Peyer's patch (tissue), 4 donors: Measurements from ENCODE around the gene CCDC188.

ENCODE experiments used
- POLR2A ChIP-seq, 2 donors: fragments of 450-650 bp; IDR thresholded peaks; one replicate each; pipeline ENCODE4 v1.5.1; 2017; ENCODE audit warnings: antibody characterized with exemption in 2 of 2, mild to moderate bottlenecking in 2 of 2, moderate library complexity in 2 of 2
- TF ChIP-seq, protein P1 (sequence below), 6 experiments: fragments of 450-650 bp in 4 of 6; fragments of 200-600 bp in 2 of 6; sonication (generic) in 1 of 6; IDR thresholded peaks; one replicate each; pipeline ENCODE4 v1.5.1; 2017 to 2019; ENCODE audit warnings: antibody characterized with exemption in 6 of 6, mild to moderate bottlenecking in 3 of 6, moderate library complexity in 1 of 6

DNA sequence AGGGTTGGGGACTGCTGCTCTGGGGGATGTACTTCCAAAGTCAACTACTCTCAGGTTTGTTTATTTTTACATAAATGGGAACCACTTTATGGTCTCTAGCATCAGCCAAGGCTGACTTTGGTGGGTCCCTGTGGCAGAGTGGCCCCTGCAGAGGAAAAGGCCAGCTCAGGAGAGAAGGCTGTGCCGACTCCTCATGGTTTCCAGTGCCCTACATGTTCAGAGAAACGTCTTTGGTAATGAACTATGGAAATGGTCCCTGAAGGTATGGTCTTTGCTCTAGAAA, 22.3 kb downstream of the CCDC188 start:
- TF ChIP-seq, protein P1, sequence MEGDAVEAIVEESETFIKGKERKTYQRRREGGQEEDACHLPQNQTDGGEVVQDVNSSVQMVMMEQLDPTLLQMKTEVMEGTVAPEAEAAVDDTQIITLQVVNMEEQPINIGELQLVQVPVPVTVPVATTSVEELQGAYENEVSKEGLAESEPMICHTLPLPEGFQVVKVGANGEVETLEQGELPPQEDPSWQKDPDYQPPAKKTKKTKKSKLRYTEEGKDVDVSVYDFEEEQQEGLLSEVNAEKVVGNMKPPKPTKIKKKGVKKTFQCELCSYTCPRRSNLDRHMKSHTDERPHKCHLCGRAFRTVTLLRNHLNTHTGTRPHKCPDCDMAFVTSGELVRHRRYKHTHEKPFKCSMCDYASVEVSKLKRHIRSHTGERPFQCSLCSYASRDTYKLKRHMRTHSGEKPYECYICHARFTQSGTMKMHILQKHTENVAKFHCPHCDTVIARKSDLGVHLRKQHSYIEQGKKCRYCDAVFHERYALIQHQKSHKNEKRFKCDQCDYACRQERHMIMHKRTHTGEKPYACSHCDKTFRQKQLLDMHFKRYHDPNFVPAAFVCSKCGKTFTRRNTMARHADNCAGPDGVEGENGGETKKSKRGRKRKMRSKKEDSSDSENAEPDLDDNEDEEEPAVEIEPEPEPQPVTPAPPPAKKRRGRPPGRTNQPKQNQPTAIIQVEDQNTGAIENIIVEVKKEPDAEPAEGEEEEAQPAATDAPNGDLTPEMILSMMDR (IDR thresholded peaks at IDR 0.05): no peak
- TF ChIP-seq POLR2A (IDR thresholded peaks at IDR 0.05): no peak
